Measurements from ENCODE around the gene PRELID3B.

DNA sequence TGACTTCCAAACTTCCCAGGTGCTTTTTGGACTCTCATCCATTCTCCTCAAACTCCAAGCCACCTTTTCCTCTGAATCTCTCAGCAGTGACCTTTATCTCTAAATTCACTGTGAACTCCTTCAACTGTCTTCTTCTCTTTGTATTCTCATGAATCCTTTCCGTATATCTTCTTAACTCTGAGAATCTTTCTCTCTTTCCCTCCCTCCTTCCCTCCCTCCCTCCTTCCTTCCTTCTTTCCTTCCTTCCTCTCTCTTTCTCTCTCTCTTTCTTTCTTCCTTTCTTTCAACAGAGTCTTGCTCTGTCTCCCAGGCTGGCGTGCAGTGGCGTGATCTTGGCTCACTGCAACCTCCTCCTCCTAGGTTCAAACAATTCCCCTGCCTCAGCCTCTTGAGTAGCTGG is 4.3 kb upstream of the PRELID3B start:
- TF ChIP-seq, protein P1, sequence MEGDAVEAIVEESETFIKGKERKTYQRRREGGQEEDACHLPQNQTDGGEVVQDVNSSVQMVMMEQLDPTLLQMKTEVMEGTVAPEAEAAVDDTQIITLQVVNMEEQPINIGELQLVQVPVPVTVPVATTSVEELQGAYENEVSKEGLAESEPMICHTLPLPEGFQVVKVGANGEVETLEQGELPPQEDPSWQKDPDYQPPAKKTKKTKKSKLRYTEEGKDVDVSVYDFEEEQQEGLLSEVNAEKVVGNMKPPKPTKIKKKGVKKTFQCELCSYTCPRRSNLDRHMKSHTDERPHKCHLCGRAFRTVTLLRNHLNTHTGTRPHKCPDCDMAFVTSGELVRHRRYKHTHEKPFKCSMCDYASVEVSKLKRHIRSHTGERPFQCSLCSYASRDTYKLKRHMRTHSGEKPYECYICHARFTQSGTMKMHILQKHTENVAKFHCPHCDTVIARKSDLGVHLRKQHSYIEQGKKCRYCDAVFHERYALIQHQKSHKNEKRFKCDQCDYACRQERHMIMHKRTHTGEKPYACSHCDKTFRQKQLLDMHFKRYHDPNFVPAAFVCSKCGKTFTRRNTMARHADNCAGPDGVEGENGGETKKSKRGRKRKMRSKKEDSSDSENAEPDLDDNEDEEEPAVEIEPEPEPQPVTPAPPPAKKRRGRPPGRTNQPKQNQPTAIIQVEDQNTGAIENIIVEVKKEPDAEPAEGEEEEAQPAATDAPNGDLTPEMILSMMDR (conservative IDR thresholded peaks at IDR 0.05; ENCODE audit: low read length) = no peak
- no peak for TF ChIP-seq EZH2phosphoT487 (IDR thresholded peaks at IDR 0.05; ENCODE audit: borderline replicate concordance)

All from Loucy (cell line).